Liver (tissue), 9 donors: Measurements from ENCODE around the gene NKD1. TPM values are rescaled to one million over a fixed set of nuclear protein-coding genes. Genes with fewer than 3 reads are reported as not detected.

ENCODE experiments used
- DNase-seq: peaks from one replicate; pipeline ENCODE4 v3.0.0-alpha.2; 2017; ENCODE audit warnings: low spot score
- H3K27ac ChIP-seq, 2 donors: one replicate each; pipeline ENCODE4 v1.7.0; 2013; ENCODE audit warnings: inconsistent platforms in 2 of 2, low read length in 2 of 2, control low read depth in 1 of 2, low read depth in 1 of 2, mild to moderate bottlenecking in 1 of 2
- H3K27me3 ChIP-seq, 4 donors: one replicate each; pipeline versions ENCODE4 v1.6.1 to v1.7.0; 2013; ENCODE audit warnings: low read length in 3 of 4, inconsistent platforms in 1 of 4, mild to moderate bottlenecking in 1 of 4, moderate library complexity in 1 of 4; ENCODE audit not compliant: control insufficient read depth in 4 of 4, insufficient read depth in 4 of 4
- H3K36me3 ChIP-seq, 4 donors: one replicate each; pipeline versions ENCODE4 v1.6.1 to v1.7.0; 2013; ENCODE audit warnings: low read length in 3 of 4, mild to moderate bottlenecking in 3 of 4, low read depth in 1 of 4, moderate library complexity in 1 of 4; ENCODE audit not compliant: control insufficient read depth in 4 of 4, insufficient read depth in 3 of 4
- H3K4me1 ChIP-seq, 4 donors: one replicate each; pipeline versions ENCODE4 v1.6.1 to v1.7.0; 2013; ENCODE audit warnings: low read length in 3 of 4, mild to moderate bottlenecking in 3 of 4, moderate library complexity in 1 of 4; ENCODE audit not compliant: control insufficient read depth in 4 of 4, insufficient read depth in 4 of 4
- H3K4me3 ChIP-seq, 3 donors: one replicate each; pipeline versions ENCODE4 v1.6.1 to v1.7.0; 2013; ENCODE audit warnings: low read length in 3 of 3, control low read depth in 1 of 3, low read depth in 1 of 3, mild to moderate bottlenecking in 1 of 3
- H3K9ac ChIP-seq, 2 donors: one replicate each; pipeline ENCODE4 v1.7.0; 2013; ENCODE audit warnings: low read length in 2 of 2, mild to moderate bottlenecking in 2 of 2, moderate library complexity in 2 of 2, control low read depth in 1 of 2, low read depth in 1 of 2
- H3K9me3 ChIP-seq, 4 donors: one replicate each; pipeline versions ENCODE4 v1.6.1 to v1.7.0; 2013; ENCODE audit warnings: low read length in 3 of 4; ENCODE audit not compliant: control insufficient read depth in 4 of 4
- ATF3 ChIP-seq: IDR thresholded peaks from 2 replicates; pipeline ENCODE4 v1.6.1; 2016; ENCODE audit warnings: antibody characterized with exemption
- CTCF ChIP-seq: fragments of 150-350 bp; IDR thresholded peaks from 2 replicates; pipeline ENCODE4 v1.5.1; 2017; ENCODE audit warnings: improper control_type of control experiment, low read depth, low read length; ENCODE audit not compliant: missing input control
- FOXA1 ChIP-seq: IDR thresholded peaks from 2 replicates; pipeline ENCODE4 v1.6.1; 2016; ENCODE audit warnings: antibody characterized with exemption
- GABPA ChIP-seq, 2 donors: IDR thresholded peaks in 1 of 2; conservative IDR thresholded peaks in 1 of 2; 2 replicates each; pipeline ENCODE4 v1.6.1; 2016; ENCODE audit warnings: antibody characterized with exemption in 2 of 2, mild to moderate bottlenecking in 1 of 2, moderate library complexity in 1 of 2
- HNF4A ChIP-seq, 2 donors: conservative IDR thresholded peaks; 2 replicates each; pipeline ENCODE4 v1.6.1; 2016; ENCODE audit warnings: antibody characterized with exemption in 2 of 2, mild to moderate bottlenecking in 2 of 2
- HNF4G ChIP-seq: IDR thresholded peaks from 2 replicates; pipeline ENCODE4 v1.6.1; 2016; ENCODE audit warnings: antibody characterized with exemption
- JUND ChIP-seq, 2 donors: IDR thresholded peaks; 2 replicates each; pipeline ENCODE4 v1.6.1; 2016; ENCODE audit warnings: antibody characterized with exemption in 2 of 2
- MAX ChIP-seq: IDR thresholded peaks from 2 replicates; pipeline ENCODE4 v1.6.1; 2016; ENCODE audit warnings: antibody characterized with exemption
- NR2F2 ChIP-seq: IDR thresholded peaks from 2 replicates; pipeline ENCODE4 v1.6.1; 2016; ENCODE audit warnings: antibody characterized with exemption
- RAD21 ChIP-seq, 2 donors: IDR thresholded peaks; 2 replicates each; pipeline ENCODE4 v1.6.1; 2016; ENCODE audit warnings: antibody characterized with exemption in 2 of 2, mild to moderate bottlenecking in 2 of 2
- REST ChIP-seq: IDR thresholded peaks from 2 replicates; pipeline ENCODE4 v1.6.1; 2016; ENCODE audit warnings: antibody characterized with exemption, mild to moderate bottlenecking
- RXRA ChIP-seq, 2 donors: IDR thresholded peaks; 2 replicates each; pipeline ENCODE4 v1.6.1; 2017 to 2018; ENCODE audit warnings: antibody characterized with exemption in 2 of 2, mild to moderate bottlenecking in 1 of 2
- SP1 ChIP-seq: IDR thresholded peaks from 2 replicates; pipeline ENCODE4 v1.6.1; 2018; ENCODE audit warnings: antibody characterized with exemption, mild to moderate bottlenecking
- TAF1 ChIP-seq: conservative IDR thresholded peaks from 2 replicates; pipeline ENCODE4 v1.6.1; 2016; ENCODE audit warnings: antibody characterized with exemption, mild to moderate bottlenecking
- YY1 ChIP-seq: IDR thresholded peaks from 2 replicates; pipeline ENCODE4 v1.6.1; 2016; ENCODE audit warnings: antibody characterized with exemption, mild to moderate bottlenecking
- ZBTB33 ChIP-seq: IDR thresholded peaks from 2 replicates; pipeline ENCODE4 v1.6.1; 2016; ENCODE audit warnings: antibody characterized with exemption
- WGBS: extraction: QIAGEN DNeasy Blood & Tissue Kit; methylation state at CpG from one replicate; pipeline ENCODE4 v1.1.7; 2013; 5-methylcytosine and 5-hydroxymethylcytosine counted together
- polyA plus RNA-seq, 2 donors: library from polyadenylated mRNA; stranded (reverse) in 1 of 2; unstranded in 1 of 2; fragments of 200-250 nt in 1 of 2; fragments of >200 nt in 1 of 2; fragmentation: Nextera tagmentation in 1 of 2; extraction: Ambion mirVana in 1 of 2; gene quantifications; one replicate each; pipeline versions ENCODE4 v1.2.1 to v1.2.3, GENCODE V29; 2013 to 2015
- total RNA-seq, 2 donors: library from RNA; depleted of rRNA; stranded (reverse); fragments of >200 nt; gene quantifications; one replicate each; pipeline ENCODE4 v1.2.3, GENCODE V29; 2014
- donor health status: healthy.
- donor health status: healthy.
- donor health status: healthy.
- donor health status: healthy.
- donor health status: healthy.

NKD1 gene
- total and polyA plus RNA-seq, 4 donors, result 0.28 to 3.5 (median 0.85) TPM

GRCh38 chr16:50566014-50566962 is 18.1 kb downstream of the NKD1 start:
- Histone ChIP-seq H3K9ac (no peak overlapping the region), H3K4me1 (no peaks in the 10 kb centered on the region), H3K27me3 (no peaks in the 10 kb centered on the region), H3K4me3 (no peak overlapping the region), H3K36me3 (peaks cover 0 to 2% (median 0%) of the 10 kb centered on the region in 4 donors), H3K27ac (no peak overlapping the region), H3K9me3 (peaks cover 0 to 4% (median 1%) of the 10 kb centered on the region in 4 donors)
- TF ChIP-seq CTCF, result no peak
- TF ChIP-seq SP1, result no peak
- no peak for TF ChIP-seq FOXA1
- TF ChIP-seq ZBTB33, result no peak
- TF ChIP-seq YY1, result no peak
- TF ChIP-seq ATF3, result no peak
- TF ChIP-seq HNF4G, result no peak
- TF ChIP-seq HNF4A (conservative IDR thresholded peaks at IDR 0.05), result no peak
- no peak for TF ChIP-seq JUND (IDR thresholded peaks at IDR 0.05)
- TF ChIP-seq REST, result no peak
- no peak for TF ChIP-seq MAX
- no peak for DNase-seq
- WGBS, result 92% methylated on average over 7 of the region's 7 CpGs

- H3K36me3 ChIP-seq, result no peaks in the 10 kb centered on the region
- DNase-seq, result no peak
- no peak overlapping the region for H3K4me3 ChIP-seq
- no peaks in the 10 kb centered on the region for H3K9me3 ChIP-seq
- H3K9ac ChIP-seq, result no peak overlapping the region
- H3K27ac ChIP-seq, result no peak overlapping the region
- no peaks in the 10 kb centered on the region for H3K4me1 ChIP-seq
- no peaks in the 10 kb centered on the region for H3K27me3 ChIP-seq
- WGBS, result 93% methylated on average over 5 of the region's 5 CpGs
- no peak for TF ChIP-seq NR2F2
- no peak for TF ChIP-seq RAD21 (IDR thresholded peaks at IDR 0.05)
- no peak for TF ChIP-seq ZBTB33
- no peak for TF ChIP-seq RXRA (IDR thresholded peaks at IDR 0.05)
- no peak for TF ChIP-seq MAX
- no peak for TF ChIP-seq JUND (IDR thresholded peaks at IDR 0.05)
- TF ChIP-seq REST, result no peak
- no peak for TF ChIP-seq HNF4G
- TF ChIP-seq GABPA (IDR thresholded peaks at IDR 0.05 in 1 of 2, conservative IDR thresholded peaks at IDR 0.05 in 1 of 2), result no peak
- no peak for TF ChIP-seq TAF1
Observed at GRCh38 chr16:50567651-50568050, 19.5 kb downstream of the NKD1 start.
